SIG-M5 (cell line): ENCODE measurements around the gene POLR3H.

Experiments used
- DNase-seq: peaks from one replicate; lab custom pipeline; 2025; lab: John Stamatoyannopoulos, UW

The POLR3H gene

DNA sequence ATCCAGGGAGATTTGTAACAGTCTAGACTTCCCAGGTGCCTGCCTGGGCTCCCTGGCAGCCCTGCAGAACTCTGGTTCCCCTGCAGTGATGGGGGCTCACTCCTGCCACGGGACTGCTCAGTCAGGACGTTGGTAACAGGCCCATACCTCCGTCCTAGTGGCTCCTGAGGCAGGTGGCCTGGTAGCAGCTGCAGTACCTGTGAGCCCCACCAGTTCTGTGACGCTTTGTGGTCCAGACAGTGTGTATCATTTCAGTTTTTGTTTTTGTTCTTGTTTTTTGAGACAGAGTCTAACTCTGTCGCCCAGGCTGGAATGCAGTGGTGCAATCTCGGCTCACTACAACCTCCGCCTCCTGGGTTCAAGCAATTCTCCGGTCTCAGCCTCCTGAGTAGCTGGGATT is 27.8 kb downstream of the POLR3H start:
- DNase-seq: no peak

DNA sequence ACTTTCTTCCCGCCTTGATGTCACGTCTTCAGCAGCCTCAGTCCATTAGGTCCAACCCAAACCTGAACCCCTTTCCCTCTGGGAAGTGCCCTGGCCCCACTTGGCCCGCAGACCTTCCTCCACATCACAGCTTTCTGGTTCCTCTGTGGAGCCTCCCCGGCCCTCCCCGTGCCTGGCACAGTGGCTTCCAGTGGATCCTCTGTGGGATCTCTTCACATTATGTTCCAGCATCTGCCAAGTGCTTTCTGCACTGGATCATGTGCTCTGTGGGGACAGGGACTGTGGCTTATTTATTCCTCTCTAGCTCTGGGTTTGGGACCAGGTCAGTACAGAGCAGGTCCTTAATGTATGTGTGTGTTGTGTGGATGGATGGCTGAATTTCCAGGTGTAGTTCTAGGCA is 30.9 kb downstream of the POLR3H start:
- DNase-seq: no peak

DNA sequence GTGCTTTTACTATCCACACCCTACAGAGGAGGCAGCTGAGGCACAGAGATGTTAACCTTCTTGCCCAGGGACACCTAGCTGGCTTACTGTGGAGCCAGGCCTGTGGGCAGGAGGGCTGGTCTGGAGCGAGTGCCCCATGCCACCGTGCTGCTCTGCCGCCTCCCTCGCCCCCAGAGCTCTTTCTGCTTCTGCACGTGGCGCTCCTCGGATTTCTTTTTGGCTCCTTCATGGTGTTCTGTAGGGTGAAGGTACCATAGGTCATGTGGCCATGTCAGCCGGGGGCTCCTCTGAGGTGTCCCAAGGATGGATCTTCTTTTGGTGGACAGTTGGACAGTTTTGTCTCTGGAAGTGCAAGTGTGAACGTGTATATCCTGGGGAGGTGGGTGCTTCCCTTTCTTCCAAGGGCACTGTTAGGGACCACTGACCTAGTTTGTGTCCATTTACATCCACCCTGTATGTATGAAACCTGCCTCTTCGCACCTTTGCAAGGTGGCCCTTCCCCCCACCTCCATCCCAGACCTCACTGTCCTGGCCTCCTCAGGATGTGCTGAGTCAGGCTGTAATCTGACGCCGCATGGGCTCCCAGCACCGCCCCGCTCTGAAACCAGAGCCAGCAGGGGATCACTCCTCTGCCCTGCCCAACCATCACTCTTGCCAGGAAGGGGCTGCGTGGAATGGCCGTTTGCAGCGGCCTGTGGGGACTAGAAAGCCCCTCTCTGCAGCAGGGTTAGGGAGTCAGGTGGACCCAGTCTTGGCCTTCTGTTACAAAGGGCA is 31.7 kb downstream of the POLR3H start:
- DNase-seq: no peak

DNA sequence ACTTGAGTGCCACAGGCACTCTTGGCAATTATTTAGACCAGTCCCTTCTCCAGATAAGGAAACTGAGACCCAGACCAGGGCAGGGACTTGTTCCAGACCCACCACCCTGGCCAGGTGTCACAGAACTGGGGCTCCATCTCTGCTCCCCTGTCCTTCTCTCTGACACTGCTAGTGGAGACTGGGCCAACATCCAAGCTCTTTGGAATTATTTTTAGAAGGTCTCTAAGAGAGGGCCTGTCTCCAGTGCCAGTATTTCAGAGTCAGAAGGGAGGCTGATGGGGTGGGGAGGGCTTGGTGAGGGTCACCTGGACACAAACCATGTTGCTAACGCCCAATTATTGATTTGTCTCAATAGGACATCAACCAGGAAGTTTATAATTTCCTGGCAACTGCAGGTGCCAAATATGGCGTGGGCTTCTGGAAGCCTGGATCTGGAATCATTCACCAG is 32.7 kb downstream of the POLR3H start:
- DNase-seq: no peak

DNA sequence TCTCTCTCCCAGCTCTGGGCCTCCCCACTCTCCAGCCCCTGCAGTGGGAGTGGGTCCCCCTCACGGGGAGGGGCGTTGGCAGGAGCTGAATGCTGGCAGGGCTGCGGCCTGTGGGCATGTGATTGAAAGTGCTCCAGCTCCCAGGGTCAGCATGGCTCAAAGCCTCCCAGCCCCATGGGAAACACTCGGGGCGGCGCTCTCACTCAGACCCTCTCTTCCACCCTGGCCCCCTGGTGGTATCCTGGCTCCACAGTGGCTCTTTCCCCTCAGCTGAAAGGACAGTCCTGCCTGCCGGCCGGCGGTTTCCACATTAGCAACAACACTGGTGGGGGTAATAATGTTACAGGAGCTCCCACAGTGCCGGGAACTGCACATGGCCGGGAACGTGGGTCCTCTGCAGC is 35.5 kb downstream of the POLR3H start:
- no peak for DNase-seq

DNA sequence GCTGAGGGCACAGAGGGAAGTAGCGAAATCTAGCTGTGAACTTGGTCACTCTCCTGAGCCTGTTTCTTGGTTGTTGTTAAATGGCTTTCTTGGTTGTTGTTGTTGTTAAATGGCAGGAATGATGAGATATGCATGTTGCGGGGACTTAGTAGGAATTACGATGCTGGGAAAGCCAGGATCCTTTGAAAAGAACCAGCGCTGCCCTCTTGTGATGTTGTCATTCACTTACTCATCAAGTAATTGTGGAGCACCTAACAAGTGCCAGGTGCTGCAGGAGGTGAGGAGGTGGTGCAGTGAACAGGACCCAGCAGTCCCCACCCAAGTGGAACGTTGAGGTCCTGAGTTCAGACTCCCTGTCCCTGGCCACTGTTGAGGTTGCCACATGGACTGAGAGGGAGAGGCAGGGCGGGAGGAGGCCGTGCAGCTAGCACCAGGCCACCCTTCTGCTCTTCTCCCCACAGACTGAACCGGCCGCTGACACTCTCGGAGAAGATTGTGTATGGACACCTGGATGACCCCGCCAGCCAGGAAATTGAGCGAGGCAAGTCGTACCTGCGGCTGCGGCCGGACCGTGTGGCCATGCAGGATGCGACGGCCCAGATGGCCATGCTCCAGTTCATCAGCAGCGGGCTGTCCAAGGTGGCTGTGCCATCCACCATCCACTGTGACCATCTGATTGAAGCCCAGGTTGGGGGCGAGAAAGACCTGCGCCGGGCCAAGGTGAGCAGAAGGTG is 36.8 kb downstream of the POLR3H start:
- no peak for DNase-seq

DNA sequence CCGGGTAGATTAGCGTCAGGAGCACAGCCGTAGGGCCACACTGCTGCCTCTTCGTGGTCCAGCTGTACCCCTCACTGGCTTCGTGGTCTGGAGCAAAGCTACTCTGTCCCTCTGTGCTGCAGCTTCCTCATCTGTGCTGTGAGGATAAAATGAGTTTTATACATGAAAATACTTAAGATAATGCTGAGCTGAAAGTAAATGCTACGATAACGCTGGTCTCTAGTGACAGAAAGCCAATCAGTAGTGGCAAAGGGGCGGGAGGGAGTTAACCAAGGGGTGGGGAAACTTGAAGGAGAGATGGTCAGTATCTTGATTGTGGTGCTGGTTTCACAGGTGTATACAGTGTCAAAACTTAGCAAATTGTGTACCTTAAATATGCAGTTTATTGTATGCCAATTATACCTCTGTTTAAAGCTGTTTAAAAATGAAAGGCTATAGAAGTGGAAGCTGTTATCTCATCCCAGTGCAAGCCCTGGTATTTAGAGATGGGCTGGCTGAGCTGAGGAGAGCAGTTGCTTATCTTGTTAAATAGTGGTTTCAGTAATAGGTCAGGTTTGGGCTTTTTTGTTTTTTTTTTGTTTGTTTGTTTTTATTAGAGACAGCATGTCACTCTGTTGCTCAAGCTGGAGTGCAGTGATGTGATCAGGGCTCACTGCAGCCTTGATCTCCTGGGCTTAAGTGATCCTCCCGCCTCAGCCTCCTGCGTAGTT is 38.6 kb downstream of the POLR3H start:
- no peak for DNase-seq

DNA sequence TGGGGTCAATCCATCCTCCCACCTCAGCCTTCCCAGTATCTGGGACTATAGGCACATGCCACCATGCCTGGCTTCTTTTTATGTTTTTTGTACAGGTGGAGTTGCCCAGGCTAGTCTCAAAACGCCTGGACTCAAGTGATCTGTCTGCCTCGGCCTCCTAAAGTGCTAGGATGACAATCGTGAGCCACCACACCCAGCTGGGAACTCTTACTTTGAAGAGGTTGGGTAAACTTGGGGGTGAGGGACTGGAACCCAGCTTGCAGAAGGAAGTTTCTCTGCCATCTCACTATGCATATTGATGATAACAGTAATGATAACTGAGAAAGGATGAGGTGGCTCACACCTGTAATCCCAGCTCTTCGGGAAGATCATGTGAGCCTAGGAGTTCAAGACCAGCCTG is 39.5 kb downstream of the POLR3H start:
- no peak for DNase-seq

DNA sequence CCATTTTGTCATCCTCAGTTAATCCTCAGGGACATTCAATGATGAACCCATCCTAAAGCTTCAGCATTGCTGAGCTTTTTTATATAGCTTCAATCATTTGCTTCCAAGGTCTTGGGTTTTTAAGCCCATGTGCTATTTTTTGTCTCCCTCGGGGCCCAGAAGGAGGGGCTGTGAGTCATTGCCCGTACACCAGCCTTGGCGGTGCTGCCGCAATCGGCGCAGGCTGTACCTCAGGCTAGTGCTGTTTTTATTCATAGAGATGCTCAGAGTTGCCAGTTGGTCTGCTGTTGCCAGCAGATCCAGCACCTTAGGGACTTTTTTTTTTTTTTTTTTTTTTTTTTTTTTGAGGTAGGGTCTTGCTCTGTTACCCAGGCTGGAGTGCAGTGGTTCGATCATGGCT is 39.9 kb downstream of the POLR3H start:
- no peak for DNase-seq

DNA sequence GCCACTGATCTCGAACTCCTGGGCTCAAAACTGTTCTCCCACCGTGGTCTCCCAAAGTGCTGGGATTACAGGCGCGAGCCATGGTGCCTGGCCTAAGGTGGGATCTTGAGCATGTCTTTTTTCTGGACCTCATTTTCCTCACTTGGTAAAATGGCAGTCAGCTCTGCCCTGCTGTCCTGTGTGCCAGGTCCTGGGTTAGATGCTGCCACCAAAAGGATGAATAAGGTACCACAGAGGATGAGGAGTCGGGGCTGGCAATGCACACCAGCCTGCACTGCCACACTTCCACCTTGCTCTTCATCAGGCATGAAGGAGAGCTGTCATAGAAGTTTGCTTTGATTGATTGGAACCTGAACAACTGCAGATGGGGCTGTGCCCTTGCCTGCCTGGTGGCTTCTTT is 43.1 kb downstream of the POLR3H start:
- DNase-seq: no peak

DNA sequence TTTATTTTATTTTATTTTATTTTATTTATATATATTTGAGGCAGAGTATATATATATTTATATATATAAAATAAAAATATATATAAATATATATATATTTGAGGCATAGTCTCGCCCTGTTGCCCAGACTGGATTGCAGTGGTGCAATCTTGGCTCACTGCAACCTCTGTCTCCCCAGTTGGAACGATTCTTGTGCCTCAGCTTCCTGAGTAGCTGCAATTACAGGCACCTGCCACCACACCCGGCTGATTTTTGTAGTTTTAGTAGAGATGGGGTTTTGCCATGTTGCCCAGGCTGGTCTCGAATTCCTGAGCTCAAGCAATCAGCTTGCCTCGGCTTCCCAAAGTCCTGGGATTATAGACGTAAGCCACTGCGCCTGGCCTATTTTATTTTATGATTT is 44.0 kb downstream of the POLR3H start:
- DNase-seq: no peak

DNA sequence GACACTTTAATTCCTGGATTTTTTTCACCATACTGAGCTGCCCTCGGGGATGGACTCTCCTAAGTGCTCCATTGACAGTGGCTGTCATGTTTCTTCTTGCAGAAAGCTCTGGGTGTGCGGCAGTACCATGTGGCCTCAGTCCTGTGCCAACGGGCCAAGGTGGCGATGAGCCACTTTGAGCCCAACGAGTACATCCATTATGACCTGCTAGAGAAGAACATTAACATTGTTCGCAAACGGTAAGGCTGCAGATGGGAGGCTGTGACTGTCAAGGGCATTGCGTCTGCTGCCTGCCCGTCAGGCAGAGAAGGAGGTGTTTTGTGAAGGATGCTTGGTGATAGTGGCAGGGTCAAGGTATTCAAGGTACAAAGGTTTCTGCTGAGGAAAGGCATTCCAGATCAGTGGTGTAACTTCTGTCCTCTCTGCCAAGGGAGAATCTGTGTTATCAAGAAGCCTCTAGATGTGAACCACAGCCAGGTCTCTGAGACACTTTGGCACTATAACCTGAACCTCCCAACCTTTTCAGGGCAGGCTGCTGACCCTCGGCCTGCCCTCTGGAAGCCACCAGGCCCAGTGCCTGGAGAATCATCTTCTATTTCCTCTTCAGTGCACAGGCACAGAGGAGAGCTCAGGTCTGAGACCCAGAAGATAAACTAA is 44.5 kb downstream of the POLR3H start:
- DNase-seq: no peak

- DNase-seq: no peak
Observed at GRCh38 chr22:41498303-41498835, 45.9 kb downstream of the POLR3H start.

DNA sequence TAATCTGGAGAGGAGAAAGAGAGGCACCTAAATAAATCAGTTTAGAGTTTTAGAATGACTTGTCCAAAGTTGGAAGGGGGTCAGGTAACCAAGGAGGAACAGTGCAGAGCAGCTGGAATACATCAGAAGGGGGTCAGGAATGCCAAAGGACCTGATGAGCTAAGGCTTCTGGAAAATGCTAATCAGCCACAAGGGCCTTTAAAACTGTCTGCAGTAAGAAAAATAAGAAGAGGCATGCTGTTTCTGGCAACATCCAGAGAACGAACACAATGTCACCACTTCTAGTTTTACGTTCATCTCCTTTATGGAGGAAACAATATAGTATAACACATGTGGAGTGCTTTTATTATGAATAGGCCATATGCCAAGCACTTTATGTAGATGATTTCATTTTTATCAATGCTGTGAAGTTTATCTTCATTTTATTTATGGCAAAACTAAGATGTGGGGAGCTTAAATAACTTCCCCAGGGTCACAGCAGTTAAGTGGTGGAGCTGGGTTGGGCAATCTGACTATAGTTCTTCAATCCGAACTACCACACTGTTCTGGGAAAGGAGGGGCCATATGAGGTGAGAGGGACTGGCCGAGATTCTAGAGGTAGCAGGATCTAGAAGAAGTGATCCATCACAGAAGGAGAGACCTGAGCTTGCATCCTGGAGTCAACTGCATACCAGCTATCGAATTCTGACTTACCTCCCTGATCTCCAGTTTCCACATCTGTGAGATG is 52.7 kb downstream of the POLR3H start:
- no peak for DNase-seq

DNA sequence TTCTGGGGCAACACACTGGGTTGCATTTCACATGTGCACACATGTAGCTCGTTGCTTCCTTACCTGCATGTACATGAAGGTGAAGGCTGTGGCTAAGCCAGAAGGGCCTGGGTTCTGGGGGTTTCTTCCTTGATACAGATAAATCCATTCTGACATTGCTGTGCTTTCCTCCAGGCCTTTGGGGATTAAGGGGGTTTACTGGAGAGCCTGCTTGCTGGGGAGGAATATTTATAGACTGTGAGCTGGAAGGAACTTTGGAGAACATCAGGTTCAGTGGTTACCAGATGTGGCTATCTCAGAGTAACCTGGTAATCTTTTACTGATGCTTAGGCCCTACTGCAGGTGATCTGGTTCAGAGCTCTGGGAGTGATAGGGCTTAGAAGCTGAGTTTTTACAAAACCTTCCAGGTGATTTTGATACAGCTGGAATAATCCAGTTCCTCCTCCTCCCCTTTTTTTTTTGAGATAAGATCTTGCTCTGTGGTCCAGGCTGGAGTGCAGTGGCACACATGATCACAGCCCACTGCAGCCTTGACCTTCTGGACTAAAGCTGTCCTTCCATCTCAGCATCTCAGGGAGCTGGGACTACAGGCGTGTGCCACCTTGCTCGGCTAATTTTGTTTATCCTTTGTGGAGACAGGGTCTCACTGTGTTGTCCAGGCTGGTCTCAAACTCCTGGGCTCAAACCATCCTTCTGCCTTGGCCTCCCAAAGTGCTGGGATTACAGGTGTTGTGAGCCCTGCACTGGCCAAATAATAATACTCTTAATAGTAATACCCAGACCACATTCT is 55.5 kb downstream of the POLR3H start:
- no peak for DNase-seq

GRCh38 chr22:41488076-41488475 is 56.2 kb downstream of the POLR3H start:
- DNase-seq: no peak

DNA sequence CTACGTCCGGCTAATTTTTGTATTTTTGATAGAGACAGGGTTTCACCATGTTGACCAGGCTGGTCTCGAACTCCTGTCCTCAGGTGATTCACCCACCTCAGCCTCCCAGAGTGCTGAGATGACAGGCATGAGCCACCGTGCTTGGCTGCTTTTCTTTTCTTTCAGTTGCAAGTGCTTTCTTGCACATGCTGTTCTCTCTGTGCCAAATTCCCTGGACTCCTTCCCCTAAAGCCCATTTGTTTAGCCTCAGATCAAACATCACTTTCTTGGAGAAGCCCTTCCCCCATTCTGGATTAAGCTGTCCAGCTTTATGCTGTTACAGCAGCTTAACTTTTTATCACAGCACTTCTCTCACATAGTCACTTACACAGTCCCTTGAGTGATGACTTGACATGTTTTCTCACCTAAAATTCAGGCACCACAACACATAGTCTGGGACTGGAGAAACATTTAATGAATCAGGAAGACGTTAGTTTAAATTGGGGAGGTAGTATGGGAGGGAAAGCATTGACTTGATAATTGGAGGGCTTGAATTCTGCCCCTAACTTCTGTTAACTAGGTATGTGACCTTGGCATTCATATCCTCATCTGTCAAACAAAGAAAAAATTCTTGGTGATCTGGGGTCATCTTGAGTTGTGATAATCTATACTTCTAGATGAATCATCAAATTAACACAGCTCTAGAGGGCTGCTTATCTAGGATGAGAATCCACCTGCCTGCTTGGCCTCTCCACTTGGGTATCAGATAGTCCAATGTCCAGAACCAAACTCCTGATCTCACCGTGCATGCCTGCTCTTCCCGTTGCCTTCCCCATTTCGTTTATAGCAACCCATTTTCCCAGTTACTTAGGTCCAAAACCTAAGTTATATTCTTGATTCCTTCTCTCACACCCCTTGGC is 57.0 kb downstream of the POLR3H start:
- DNase-seq: no peak

- no peak for DNase-seq
Observed at GRCh38 chr22:41485033-41485432, 59.2 kb downstream of the POLR3H start.

- DNase-seq: no peak
Observed at GRCh38 chr22:41482319-41482935, 61.8 kb downstream of the POLR3H start.
